HepG2 (cell line): ENCODE results near the gene LRRC3. TPM values are rescaled to one million over a fixed set of nuclear protein-coding genes. Genes with fewer than 3 reads are reported as not detected.

Experiments used
- ATAC-seq: fragments of 200-7000 bp; cut with Tn5 transposase; 3 replicates; pipeline ENCODE4 v1.9.1; 2020; ENCODE audit warnings: mild to moderate bottlenecking, moderate library complexity
- BruUV-seq: library from RNA; stranded (reverse); fragments of 400-500 nt; replicated peaks from 2 replicates; lab custom pipeline; 2021; lab: Mats Ljungman, UMichigan
- CTCF ChIA-PET: fragments of 300-600 bp; formaldehyde crosslinking; extraction: SDS; loops from one replicate; lab custom pipeline; 2021; ENCODE audit warnings: low total read pairs, inconsistent platforms, low intra/inter-chr PET ratio; lab: Yijun Ruan, JAX
- POLR2A ChIA-PET: fragments of 350-600 bp; sonication (Branson Sonifier 250); formaldehyde crosslinking; loops from one replicate; lab custom pipeline; 2020; ENCODE audit warnings: antibody characterized with exemption, inconsistent platforms; lab: Yijun Ruan, JAX
- DNase-seq: peaks from one replicate; pipeline ENCODE4 v3.0.0-alpha.2; 2015; ENCODE audit warnings: low spot score
- FAIRE-seq: peaks from 3 replicates; lab custom pipeline; 2011; peaks lifted over from hg19 to GRCh38; lab: Jason Lieb, UNC
- H2AFZ ChIP-seq: one replicate; pipeline ENCODE4 v1.6.1; 2011; ENCODE audit warnings: low read length, inconsistent platforms
- H3K27ac ChIP-seq: fragments of 300-600 bp; 3 replicates; pipeline ENCODE4 v1.8.0; 2011; ENCODE audit warnings: mixed run types, mild to moderate bottlenecking, mixed read lengths, low read length, inconsistent platforms; ENCODE audit not compliant: insufficient read depth; ENCODE audit errors: extremely low read length
- H3K27me3 ChIP-seq, 2 experiments: fragments of 200-600 bp in 1 of 2; 2 replicates in 1 of 2; 3 replicates in 1 of 2; pipeline versions ENCODE4 v1.6.0 to v1.8.0; 2011; ENCODE audit warnings: low read length in 2 of 2, mild to moderate bottlenecking in 2 of 2, moderate library complexity in 2 of 2, inconsistent platforms in 1 of 2; ENCODE audit not compliant: insufficient read depth in 2 of 2, control insufficient read depth in 1 of 2
- H3K36me3 ChIP-seq, 2 experiments: fragments of 200-600 bp in 1 of 2; replicated peaks in 1 of 2; 2 replicates in 1 of 2; 3 replicates in 1 of 2; pipeline versions ENCODE4 v1.5.1 to v1.8.0; 2011; ENCODE audit warnings: low read length in 2 of 2, inconsistent platforms in 1 of 2; ENCODE audit not compliant: insufficient read depth in 2 of 2, control insufficient read depth in 1 of 2
- H3K4me1 ChIP-seq: 2 replicates; pipeline ENCODE4 v1.5.1; 2012; ENCODE audit warnings: low read length, inconsistent platforms; ENCODE audit not compliant: insufficient read depth
- H3K4me2 ChIP-seq: 2 replicates; pipeline ENCODE4 v1.6.0; 2011; ENCODE audit warnings: low read depth, low read length, inconsistent platforms
- H3K4me3 ChIP-seq, 3 experiments: fragments of 200-600 bp in 1 of 3; sonication (generic), shearing (Covaris generic) in 1 of 3; replicated peaks in 1 of 3; 2 replicates each; pipeline ENCODE4 v1.5.1; 2011 to 2016; ENCODE audit warnings: low read length in 3 of 3, inconsistent platforms in 2 of 3, low read depth in 2 of 3, mild to moderate bottlenecking in 2 of 3, control low read depth in 1 of 3, mixed read lengths in 1 of 3; ENCODE audit not compliant: insufficient read depth in 1 of 3
- H3K79me2 ChIP-seq: one replicate; pipeline ENCODE4 v1.6.1; 2011; ENCODE audit warnings: low read length, inconsistent platforms; ENCODE audit not compliant: insufficient read depth
- H3K9ac ChIP-seq: 2 replicates; pipeline ENCODE4 v1.6.0; 2011; ENCODE audit warnings: mild to moderate bottlenecking, low read depth, low read length, inconsistent platforms; ENCODE audit not compliant: insufficient read depth
- H3K9me3 ChIP-seq: 2 replicates; pipeline ENCODE4 v1.5.1; 2012; ENCODE audit warnings: mild to moderate bottlenecking, low read length
- H4K20me1 ChIP-seq: 2 replicates; pipeline ENCODE4 v1.6.0; 2011; ENCODE audit warnings: inconsistent platforms, mild to moderate bottlenecking, low read length, moderate library complexity; ENCODE audit not compliant: insufficient read depth
- MAZ ChIP-seq, 2 experiments: sonication (generic) in 1 of 2; formaldehyde crosslinking in 1 of 2; IDR thresholded peaks; 2 replicates each; pipeline versions ENCODE4 v1.5.0 to v1.6.1; 2012 to 2020; ENCODE audit warnings: low read depth in 2 of 2, mild to moderate bottlenecking in 2 of 2, borderline replicate concordance in 1 of 2, improper control_type of control experiment in 1 of 2, low read length in 1 of 2, missing genetic modification reagents in 1 of 2, moderate library complexity in 1 of 2
- RBFOX2 ChIP-seq: fragments of 200-400 bp; formaldehyde crosslinking; IDR thresholded peaks from 2 replicates; pipeline ENCODE4 v1.6.1; 2017; ENCODE audit warnings: low read depth, mild to moderate bottlenecking, low read length
- THRA ChIP-seq: sonication (generic); formaldehyde crosslinking; IDR thresholded peaks from 2 replicates; pipeline ENCODE4 v1.4.0; 2020; ENCODE audit warnings: missing genetic modification reagents, borderline replicate concordance
- ZBTB38 ChIP-seq: sonication (generic); formaldehyde crosslinking; IDR thresholded peaks from 2 replicates; pipeline ENCODE4 v1.5.1; 2020; ENCODE audit warnings: mild to moderate bottlenecking, missing genetic modification reagents
- ZC3H13 ChIP-seq: sonication (generic); formaldehyde crosslinking; IDR thresholded peaks from 2 replicates; pipeline ENCODE4 v1.8.1; 2023; ENCODE audit warnings: mild to moderate bottlenecking, missing genetic modification reagents, moderate library complexity
- ZNF687 ChIP-seq: sonication (generic); formaldehyde crosslinking; IDR thresholded peaks from 2 replicates; pipeline ENCODE4 v1.5.1; 2020; ENCODE audit warnings: mild to moderate bottlenecking, missing genetic modification reagents, moderate library complexity
- WGBS: methylation state at CpG from one replicate; pipeline ENCODE4 v1.1.6; 2017; ENCODE audit warnings: low lambda C conversion rate; 5-methylcytosine and 5-hydroxymethylcytosine counted together
- in situ Hi-C: cut with HindIII; loops from 2 replicates; pipeline ENCODE4 v1.10.0; 2017; ENCODE audit warnings: low pct_unique_long_range_greater_than_20kb; ENCODE audit not compliant: extremely low pct_ligation_motif_present
- intact Hi-C: fragments of 100-400 bp; cut with micrococcal nuclease; formaldehyde crosslinking; loops from one replicate; pipeline ENCODE4 v1.10.0; 2022; ENCODE audit not compliant: unreplicated experiment
- polyA plus RNA-seq, 8 experiments: library from polyadenylated mRNA; depleted of rRNA in 3 of 8; stranded (reverse) in 7 of 8; unstranded in 1 of 8; fragments of >200 nt; fragmentation: Illumina TruSeq in 4 of 8; extraction: Trizol in 4 of 8; gene quantifications; 2 replicates each; pipeline versions ENCODE4 v1.2.1 to v1.2.3, GENCODE V29; 2011 to 2016; ENCODE audit warnings: low read depth in 4 of 8, missing spikeins in 1 of 8, mixed read lengths in 1 of 8; ENCODE audit not compliant: insufficient read depth in 1 of 8
- total RNA-seq, 5 experiments: library from RNA; depleted of rRNA; stranded (reverse); fragments of >200 nt; fragmentation: Illumina TruSeq; extraction: Trizol; gene quantifications; 2 replicates each; pipeline ENCODE4 v1.2.3, GENCODE V29; 2016; ENCODE audit warnings: low read depth in 1 of 5

Gene LRRC3
- total and polyA plus RNA-seq, 2 of the 13 experiments (the other 11 are each of a cell fraction or from before 2014, with no cell fraction given): 4.8 to 16.5 TPM

GRCh38 chr21:44485254-44485793 lies 30.0 kb downstream of the LRRC3 start (continued):
- TF ChIP-seq ZNF687 (peak; percentile 82), MAZ (IDR thresholded peaks at IDR 0.05; ENCODE audit: borderline replicate concordance, low read depth, low read length) (no peak), MAZ (CRISPR knock-in tag; IDR thresholded peaks at IDR 0.05; ENCODE audit: low read depth) (no peak)

GRCh38 chr21:44485796-44486195 lies 30.5 kb downstream of the LRRC3 start:
- peak overlapping the region; percentile 70 for H3K4me2 ChIP-seq
- no peak overlapping the region for H2AFZ ChIP-seq
- ChIA-PET POLR2A (interaction anchor here (0.8 kb wide), 1 partner anchor 20 kb away, joined by 4 read pairs; no protein-coding TSS in a partner anchor), CTCF (no interaction called here)
- H3K9me3 ChIP-seq: no peaks in the 10 kb centered on the region
- DNase-seq: no peak
- H4K20me1 ChIP-seq: no peaks in the 10 kb centered on the region
- H3K4me3 ChIP-seq: peak overlapping the region in 1 of 3 experiments; percentile 44; a peak in 2 of 6 replicates
- whole genome bisulfite sequencing: 87% methylated on average over 9 of the region's 10 CpGs
- no peak for FAIRE-seq
- H3K36me3 ChIP-seq: peaks cover 6 to 10% of the 10 kb centered on the region in 2 experiments; a peak in 2 of 5 replicates
- peak overlapping the region; percentile 36; the same call in 1 of the 2 replicates for H3K9ac ChIP-seq
- peak overlapping the region; percentile 37 for H3K27ac ChIP-seq
- H3K79me2 ChIP-seq: peaks cover 49% of the 10 kb centered on the region
- in situ Hi-C loops: no loop called here
- peaks cover 71% of the 10 kb centered on the region for H3K4me1 ChIP-seq
- intact Hi-C loops: loop anchor here (10.0 kb wide), 1 partner anchor 181 kb away; the partner anchor contains the start of gene PFKL
- no peak for ATAC-seq
- no TSS peak for BruUV-seq
- H3K27me3 ChIP-seq: no peaks in the 10 kb centered on the region; a peak in 1 of 5 replicates
- peak; percentile 60; the same call in 1 of the 2 replicates for TF ChIP-seq RBFOX2
- TF ChIP-seq ZC3H13 (CRISPR knock-in tag): 0 out of 2 replicates have a peak, but pooled peaks have one; percentile 1
- peak; percentile 9; the same call in 1 of the 2 replicates for TF ChIP-seq ZBTB38 (CRISPR knock-in tag)
- no peak for TF ChIP-seq THRA
- 0 out of 2 replicates have a peak, but pooled peaks have one; percentile 39 for TF ChIP-seq ZNF687
